ENCODE measurements around the gene NEDD8. TPM values are rescaled to one million over a fixed set of nuclear protein-coding genes. Genes with fewer than 3 reads are reported as not detected.

The NEDD8 gene
- total RNA-seq, 1 experiment from 2014 or later: 214 TPM

GRCh38 chr14:24260026-24260779, 28.0 kb upstream of the NEDD8 start:
- H3K27me3 ChIP-seq (ENCODE audit: insufficient read depth, low read length): no peaks in the 10 kb centered on the region
- H3K4me3 Mint-ChIP-seq: no peak overlapping the region
- no peak overlapping the region for H3K4me2 ChIP-seq (ENCODE audit: insufficient read depth, insufficient read length, low read length)
- no peaks in the 10 kb centered on the region for H3K79me2 ChIP-seq (ENCODE audit: insufficient read depth, low read length)
- no peaks in the 10 kb centered on the region for H4K20me1 ChIP-seq (ENCODE audit: control insufficient read depth, insufficient read depth, insufficient read length)
- H2BK5ac ChIP-seq (ENCODE audit: insufficient read length, low read length): no peak overlapping the region
- H3K27me3 Mint-ChIP-seq (ENCODE audit: low read depth): no peaks in the 10 kb centered on the region; the same call in 1 of the 2 replicates
- H3K23me2 ChIP-seq (ENCODE audit: insufficient read length, low read depth, low read length, poor library complexity, severe bottlenecking): no peaks in the 10 kb centered on the region
- no peak overlapping the region for H2AFZ ChIP-seq (ENCODE audit: low read length)
- H3K9me3 Mint-ChIP-seq: no peaks in the 10 kb centered on the region
- no peak overlapping the region for H2BK120ac ChIP-seq (ENCODE audit: low read depth, low read length, poor library complexity, severe bottlenecking)
- no peak overlapping the region for H3K23ac ChIP-seq (ENCODE audit: insufficient read length, low read depth, low read length)
- no peak overlapping the region for H2AK5ac ChIP-seq (ENCODE audit: insufficient read length, low read length)
- no peak overlapping the region for H3T11ph ChIP-seq (ENCODE audit: low read length)
- H4K91ac ChIP-seq (ENCODE audit: insufficient read length, low read depth, low read length): no peak overlapping the region
- no peaks in the 10 kb centered on the region for H3K4me1 ChIP-seq (ENCODE audit: insufficient read depth, low read length)
- H4K5ac ChIP-seq (ENCODE audit: insufficient read length, low read depth, low read length): no peak overlapping the region
- no peak overlapping the region for H3K18ac ChIP-seq (ENCODE audit: insufficient read length, low read depth, low read length)
- H3K4me1 Mint-ChIP-seq: no peaks in the 10 kb centered on the region; a peak in 2 of 4 replicates
- no CpG with 5 or more reads among the region's 16 CpGs for WGBS (ENCODE audit: extremely low coverage, insufficient read length, low lambda C conversion rate)
- H3K27ac ChIP-seq (ENCODE audit: insufficient read length, low read depth, low read length): no peak overlapping the region
- peak overlapping the region in 1 of 3 experiments; percentile 85; a peak in 2 of 7 replicates for H3K27ac Mint-ChIP-seq
- no peak overlapping the region for H3K4ac ChIP-seq (ENCODE audit: low read depth, low read length)
- no peak overlapping the region for H4K8ac ChIP-seq (replicated peaks; ENCODE audit: insufficient read length, low read depth, low read length)
- H3K9ac ChIP-seq (ENCODE audit: extremely low read depth, insufficient read length, low read length): no peak overlapping the region
- H3K36me3 Mint-ChIP-seq (ENCODE audit: insufficient read depth in 1 of 3, low read depth in 3 of 3): no peaks in the 10 kb centered on the region
- DNase-seq: no peak
- no peak for TF ChIP-seq CTCF (conservative IDR thresholded peaks at IDR 0.05)
- no peaks in the 10 kb centered on the region for H3K79me1 ChIP-seq (ENCODE audit: insufficient read depth, low read depth, low read length, poor library complexity, severe bottlenecking)
- no peak overlapping the region for H2BK15ac ChIP-seq (ENCODE audit: low read depth, low read length)
- H3K14ac ChIP-seq (ENCODE audit: insufficient read depth, low read length): no peak overlapping the region; the same call in 1 of the 2 replicates
- no peak overlapping the region for H3K56ac ChIP-seq (ENCODE audit: insufficient read length, low read depth, low read length)
- H2BK20ac ChIP-seq (ENCODE audit: low read depth, low read length, poor library complexity, severe bottlenecking): no peak overlapping the region
- H3K9me3 ChIP-seq (ENCODE audit: control insufficient read depth, low read depth, low read length): no peaks in the 10 kb centered on the region
- H2BK12ac ChIP-seq (ENCODE audit: insufficient read length, low read depth, low read length): no peak overlapping the region
